Measurements from ENCODE around the gene C10orf62.

Gene C10orf62

DNA sequence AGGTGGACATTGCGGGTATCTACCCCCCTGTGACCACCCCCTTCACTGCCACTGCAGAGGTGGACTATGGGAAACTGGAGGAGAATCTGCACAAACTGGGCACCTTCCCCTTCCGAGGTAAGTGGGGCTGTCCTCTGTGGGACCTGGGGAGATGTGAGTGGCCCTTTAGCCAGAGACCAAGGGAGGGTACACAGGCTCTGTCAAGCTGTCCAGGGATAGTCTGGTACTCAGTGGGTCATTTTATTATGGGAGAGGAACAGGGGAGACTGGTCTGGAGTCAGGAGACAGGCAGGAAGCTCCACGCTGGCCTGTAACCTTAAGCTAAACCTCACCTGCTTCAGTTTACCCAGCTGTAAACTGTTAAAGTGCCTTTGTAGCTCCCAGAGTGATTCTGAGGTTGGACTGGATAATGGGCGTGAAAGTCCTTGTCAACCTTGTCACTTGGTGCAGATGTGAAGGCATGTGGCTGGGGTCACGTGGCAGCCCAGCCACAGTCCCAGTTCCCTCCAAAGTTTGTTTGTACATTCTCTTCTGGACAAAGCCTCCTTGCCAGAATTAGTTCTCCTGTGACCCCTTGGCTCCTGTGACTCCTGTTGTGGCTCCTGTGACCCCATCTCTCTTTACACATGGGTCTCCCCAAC lies 4.6 kb upstream of the C10orf62 start:
- no peak overlapping the region for H3K27ac ChIP-seq (ENCODE audit: extremely low read depth, low read depth, low read length)
- H3K36me3 ChIP-seq (ENCODE audit: control insufficient read depth in 2 of 2, insufficient read depth in 1 of 2, low read length in 2 of 2): no peaks in the 10 kb centered on the region
- H3K4me1 ChIP-seq (ENCODE audit: control insufficient read depth, insufficient read depth, low read length): peaks cover 3% of the 10 kb centered on the region; the same call in 1 of the 2 replicates
- H3K9me3 ChIP-seq (ENCODE audit: control insufficient read depth, insufficient read depth, low read depth, low read length): no peaks in the 10 kb centered on the region
- TF ChIP-seq ZNF423 (tag by site-specific recombination; IDR thresholded peaks at IDR 0.05) (no peak), ZNF548 (tag by site-specific recombination; IDR thresholded peaks at IDR 0.05) (no peak), GLI2 (tag by site-specific recombination; IDR thresholded peaks at IDR 0.05; ENCODE audit: borderline replicate concordance, low read depth) (no peak), ZNF621 (tag by site-specific recombination; IDR thresholded peaks at IDR 0.05) (no peak), KLF7 (tag by site-specific recombination; IDR thresholded peaks at IDR 0.05; ENCODE audit: borderline replicate concordance) (no peak), ZNF658 (tag by site-specific recombination; IDR thresholded peaks at IDR 0.05) (no peak), ZNF596 (tag by site-specific recombination; IDR thresholded peaks at IDR 0.05) (no peak), ZNF777 (tag by site-specific recombination; IDR thresholded peaks at IDR 0.05; ENCODE audit: borderline replicate concordance) (no peak), ZFP3 (tag by site-specific recombination; IDR thresholded peaks at IDR 0.05; ENCODE audit: low read depth) (no peak), ZNF521 (tag by site-specific recombination; IDR thresholded peaks at IDR 0.05) (no peak), ZNF292 (tag by site-specific recombination; IDR thresholded peaks at IDR 0.05; ENCODE audit: borderline replicate concordance, low read depth) (no peak), ZNF174 (tag by site-specific recombination; IDR thresholded peaks at IDR 0.05) (no peak), ZSCAN23 (tag by site-specific recombination; IDR thresholded peaks at IDR 0.05) (no peak), ZNF16 (tag by site-specific recombination; IDR thresholded peaks at IDR 0.05; ENCODE audit: low read depth) (no peak), ZNF514 (tag by site-specific recombination; IDR thresholded peaks at IDR 0.05) (no peak)
- TF ChIP-seq, protein P1, sequence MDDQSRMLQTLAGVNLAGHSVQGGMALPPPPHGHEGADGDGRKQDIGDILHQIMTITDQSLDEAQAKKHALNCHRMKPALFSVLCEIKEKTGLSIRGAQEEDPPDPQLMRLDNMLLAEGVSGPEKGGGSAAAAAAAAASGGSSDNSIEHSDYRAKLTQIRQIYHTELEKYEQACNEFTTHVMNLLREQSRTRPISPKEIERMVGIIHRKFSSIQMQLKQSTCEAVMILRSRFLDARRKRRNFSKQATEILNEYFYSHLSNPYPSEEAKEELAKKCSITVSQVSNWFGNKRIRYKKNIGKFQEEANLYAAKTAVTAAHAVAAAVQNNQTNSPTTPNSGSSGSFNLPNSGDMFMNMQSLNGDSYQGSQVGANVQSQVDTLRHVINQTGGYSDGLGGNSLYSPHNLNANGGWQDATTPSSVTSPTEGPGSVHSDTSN (CRISPR knock-in tag; IDR thresholded peaks at IDR 0.05): no peak
- TF ChIP-seq, protein P2, sequence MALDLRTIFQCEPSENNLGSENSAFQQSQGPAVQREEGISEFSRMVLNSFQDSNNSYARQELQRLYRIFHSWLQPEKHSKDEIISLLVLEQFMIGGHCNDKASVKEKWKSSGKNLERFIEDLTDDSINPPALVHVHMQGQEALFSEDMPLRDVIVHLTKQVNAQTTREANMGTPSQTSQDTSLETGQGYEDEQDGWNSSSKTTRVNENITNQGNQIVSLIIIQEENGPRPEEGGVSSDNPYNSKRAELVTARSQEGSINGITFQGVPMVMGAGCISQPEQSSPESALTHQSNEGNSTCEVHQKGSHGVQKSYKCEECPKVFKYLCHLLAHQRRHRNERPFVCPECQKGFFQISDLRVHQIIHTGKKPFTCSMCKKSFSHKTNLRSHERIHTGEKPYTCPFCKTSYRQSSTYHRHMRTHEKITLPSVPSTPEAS (tag by site-specific recombination; IDR thresholded peaks at IDR 0.05): no peak
- CTCF ChIA-PET: interaction anchor here (0.9 to 2.1 kb wide), 3 partner anchors 9 to 12 kb away, joined by 3 to 18 read pairs (median 3); partner anchors contain the start of gene ANKRD2
- no peak overlapping the region for H3K4me3 ChIP-seq (ENCODE audit: low read depth, low read length)
- POLR2A ChIA-PET: interaction anchor here (0.8 to 1.9 kb wide), 4 partner anchors 10 to 36 kb away, joined by 3 to 5 read pairs (median 4); partner anchors contain the start of gene ANKRD2

DNA sequence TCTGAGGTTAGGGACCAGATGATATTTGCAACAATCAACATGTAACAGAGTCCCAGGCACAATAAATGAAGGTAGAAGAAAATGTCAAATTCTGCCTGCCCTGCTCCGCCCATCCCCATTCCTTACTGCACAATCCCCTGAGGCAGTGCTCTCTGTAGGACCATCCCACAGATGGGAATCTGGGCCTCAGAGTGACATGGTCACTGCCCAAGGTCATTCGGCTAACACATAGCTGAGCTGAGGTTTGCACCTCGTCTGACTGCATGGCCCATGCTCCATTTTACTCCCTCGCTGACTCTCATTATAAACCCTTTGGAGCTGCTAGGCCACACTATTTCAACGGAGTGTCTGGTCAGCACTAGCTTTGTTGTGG lies 4.1 kb upstream of the C10orf62 start:
- H3K9me3 ChIP-seq (ENCODE audit: control insufficient read depth, insufficient read depth, low read depth, low read length): no peaks in the 10 kb centered on the region
- H3K27ac ChIP-seq (ENCODE audit: extremely low read depth, low read depth, low read length): no peak overlapping the region
- peaks cover 3% of the 10 kb centered on the region; the same call in 1 of the 2 replicates for H3K4me1 ChIP-seq (ENCODE audit: control insufficient read depth, insufficient read depth, low read length)
- CTCF ChIA-PET: interaction anchor here (0.9 to 2.1 kb wide), 4 partner anchors 8 to 13 kb away, joined by 3 to 18 read pairs (median 3); partner anchors contain the start of gene ANKRD2
- no peak overlapping the region for H3K4me3 ChIP-seq (ENCODE audit: low read depth, low read length)
- POLR2A ChIA-PET: interaction anchor here (1.9 kb wide), 1 partner anchor 10 kb away, joined by 5 read pairs; no protein-coding TSS in a partner anchor
- TF ChIP-seq ZNF830 (tag by site-specific recombination; IDR thresholded peaks at IDR 0.05; ENCODE audit: low read depth) (no peak), ZNF654 (tag by site-specific recombination; IDR thresholded peaks at IDR 0.05; ENCODE audit: low read depth) (no peak), ZBTB7A (tag by site-specific recombination; IDR thresholded peaks at IDR 0.05; ENCODE audit: low read depth) (no peak), SALL2 (tag by site-specific recombination; IDR thresholded peaks at IDR 0.05; ENCODE audit: borderline replicate concordance) (no peak), ZNF10 (tag by site-specific recombination; IDR thresholded peaks at IDR 0.05) (no peak), ZNF138 (tag by site-specific recombination; IDR thresholded peaks at IDR 0.05; ENCODE audit: borderline replicate concordance) (no peak)
- no peaks in the 10 kb centered on the region for H3K36me3 ChIP-seq (ENCODE audit: control insufficient read depth in 2 of 2, insufficient read depth in 1 of 2, low read length in 2 of 2)

Data from HEK293 (cell line).